T-helper 2 cell (primary cell): ENCODE measurements around the gene LAS1L.
A peak's percentile ranks its signal among the peaks of the same experiment; 100 is the strongest.
"Not testable (repeated sequence)": the region's sequence is repeated elsewhere in the genome, so short reads cannot be mapped to it uniquely, and the experiment has no call there.

Source experiments
- DNase-seq, 5 experiments: peaks; one replicate each; pipeline versions ENCODE4 v3.0.0 to v3.0.0-alpha.2; 2012 to 2022
- total RNA-seq, 2 donors: gene quantifications; one replicate each; lab custom pipeline; 2026; lab: John Stamatoyannopoulos, UW

LAS1L gene
- total RNA-seq = 57.1 to 66.4 reads per million in 2 donors

DNA sequence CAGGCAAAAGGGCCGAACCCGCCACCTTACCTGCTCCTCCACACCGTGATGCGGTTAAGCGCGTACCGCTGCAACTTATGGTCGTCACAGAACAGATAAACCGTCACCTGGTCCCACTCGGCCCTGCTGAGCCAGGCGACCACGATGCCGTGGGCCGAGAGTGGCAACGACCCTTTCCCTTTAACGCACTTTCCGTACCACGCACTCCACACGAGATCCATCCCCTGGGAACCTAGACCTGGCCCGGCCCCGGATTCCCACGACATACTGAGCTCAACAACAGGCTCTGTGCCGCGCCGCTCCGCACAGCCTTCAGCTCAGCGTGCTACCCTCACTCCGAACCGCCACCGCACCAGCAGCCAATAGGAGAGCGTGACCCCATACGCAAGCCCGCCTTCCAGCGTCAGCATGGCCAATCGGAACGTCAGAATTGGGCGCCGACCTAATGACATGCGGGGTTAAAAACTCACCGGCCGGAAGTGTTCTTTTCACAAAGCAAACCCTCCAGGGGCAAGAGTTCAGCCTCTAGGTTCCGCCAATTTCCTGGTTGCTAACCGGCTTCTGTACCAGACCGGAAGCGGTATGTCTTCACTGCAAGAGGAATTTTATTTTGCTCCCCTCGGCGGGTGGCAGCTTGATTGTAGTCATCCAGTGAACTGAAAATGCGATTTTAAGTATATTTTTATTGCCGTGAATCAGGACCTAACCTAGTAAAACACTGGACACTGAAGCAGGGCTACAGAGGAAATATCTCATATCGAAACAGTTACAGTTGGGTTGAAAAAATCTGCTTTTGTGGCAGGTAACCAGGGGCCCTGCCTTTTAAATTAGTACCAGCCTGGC, at the start of gene LAS1L:
LAS1L (minus strand) TSS at position 338 of the 843 bp plus-strand sequence; CDS start at position 266, 72 bp downstream.
- DNase-seq = peak; percentile 62 to 97 (median 84)

DNA sequence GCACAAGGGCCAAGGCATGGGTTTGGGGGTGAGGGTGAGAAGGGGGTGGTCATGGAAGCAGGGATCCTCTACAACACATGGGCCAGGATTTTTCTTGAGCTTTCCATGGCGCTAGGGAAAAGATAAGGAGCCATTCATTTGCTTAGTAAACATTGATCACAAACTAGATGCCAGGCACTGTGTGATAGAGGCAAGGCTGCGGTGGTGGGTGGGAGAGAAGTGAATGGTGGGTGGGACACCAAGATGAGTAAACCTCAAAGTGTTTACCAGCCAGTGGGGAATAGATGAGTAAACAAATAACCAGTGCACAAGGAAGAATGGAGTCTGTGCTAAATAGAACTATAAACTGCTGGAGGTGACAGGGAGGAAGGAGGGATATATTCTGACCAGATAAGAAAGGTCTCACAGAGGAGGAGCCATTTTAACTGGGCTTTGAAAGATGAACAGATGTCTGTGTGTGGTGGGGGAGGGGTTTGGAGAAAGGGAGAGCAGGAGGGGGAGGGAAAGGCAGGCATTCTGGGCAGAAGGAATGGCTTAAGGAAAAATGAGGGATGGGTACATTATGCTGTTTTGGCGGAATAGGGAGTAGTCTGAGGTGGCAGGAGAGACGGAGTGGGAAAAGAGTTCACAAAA, 48.0 kb upstream of the LAS1L start:
- DNase-seq = peak in 1 of 5 experiments; percentile 3

DNA sequence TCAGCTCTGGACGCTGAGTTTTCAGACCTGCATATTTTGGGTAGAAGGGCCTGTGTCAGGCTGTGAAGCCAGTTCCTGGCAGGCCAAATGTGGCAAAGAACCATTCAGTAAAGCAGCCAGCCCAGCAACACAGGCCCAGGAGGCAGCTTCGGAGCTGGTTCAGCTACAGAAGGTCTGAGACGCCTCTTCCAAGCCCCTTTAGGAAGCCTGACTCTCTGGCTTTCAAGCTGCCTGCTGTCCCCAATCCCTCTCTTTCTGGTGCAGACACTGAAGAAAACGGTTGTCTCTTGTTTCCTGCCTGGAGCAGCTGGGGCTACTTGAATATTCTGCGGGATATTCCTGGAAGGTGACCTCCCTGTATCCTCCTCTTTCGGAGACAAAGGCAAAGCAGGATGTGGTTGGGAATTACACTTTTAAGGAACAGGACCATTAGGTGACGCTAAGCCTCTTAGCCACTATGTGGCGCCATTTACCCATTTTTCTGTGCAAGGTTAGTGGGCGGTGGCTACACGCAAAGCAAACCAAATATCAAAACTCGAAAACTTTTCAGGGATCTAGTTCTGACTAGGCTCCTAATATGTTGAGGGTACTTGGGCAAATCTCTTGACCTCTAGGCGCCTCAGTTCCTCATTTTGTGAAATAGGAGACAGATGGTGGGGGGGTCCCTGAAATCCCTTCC, 47.2 kb upstream of the LAS1L start:
- peak in 4 of 5 experiments; percentile 15 to 65 (median 36) for DNase-seq

DNA sequence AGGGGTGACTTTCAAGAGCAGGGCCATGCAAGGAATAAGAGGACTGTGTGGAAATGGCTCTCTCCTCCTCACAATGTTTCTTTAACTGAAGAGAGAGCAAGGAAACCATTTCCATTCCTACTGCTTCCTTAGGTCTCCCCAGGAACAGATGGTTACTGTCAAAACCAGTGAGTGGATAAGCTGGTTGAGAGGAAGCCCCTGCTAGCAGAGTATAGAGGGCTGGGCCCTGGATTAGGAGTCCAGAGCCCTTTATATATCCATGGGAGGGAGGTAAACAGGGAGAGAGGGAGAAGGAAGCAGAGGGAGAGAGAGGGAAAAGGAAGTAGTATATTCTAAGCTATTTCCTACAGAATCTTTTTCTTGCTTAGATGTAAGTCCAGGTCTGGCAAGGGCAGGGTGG, 43.8 kb upstream of the LAS1L start:
- DNase-seq = no peak

DNA sequence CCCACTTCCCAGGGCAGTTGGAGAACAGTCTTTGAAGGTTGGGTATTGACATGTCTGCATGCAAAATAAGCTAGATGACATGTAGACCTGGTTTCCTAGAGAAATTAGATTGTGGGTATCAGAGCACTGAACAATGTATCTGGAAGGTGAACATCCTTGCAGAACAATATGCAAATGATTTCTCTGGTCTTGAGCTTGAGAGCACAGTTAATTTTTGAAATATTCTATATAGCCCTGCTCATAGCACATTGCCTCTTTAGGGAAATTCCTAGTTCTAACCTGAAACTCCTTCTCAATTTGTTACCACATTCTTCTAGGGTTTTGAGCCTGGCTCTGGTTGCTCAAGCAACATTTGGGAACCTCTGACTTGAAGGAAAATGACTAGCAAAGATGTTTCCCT, 41.6 kb upstream of the LAS1L start:
- DNase-seq = no peak

DNA sequence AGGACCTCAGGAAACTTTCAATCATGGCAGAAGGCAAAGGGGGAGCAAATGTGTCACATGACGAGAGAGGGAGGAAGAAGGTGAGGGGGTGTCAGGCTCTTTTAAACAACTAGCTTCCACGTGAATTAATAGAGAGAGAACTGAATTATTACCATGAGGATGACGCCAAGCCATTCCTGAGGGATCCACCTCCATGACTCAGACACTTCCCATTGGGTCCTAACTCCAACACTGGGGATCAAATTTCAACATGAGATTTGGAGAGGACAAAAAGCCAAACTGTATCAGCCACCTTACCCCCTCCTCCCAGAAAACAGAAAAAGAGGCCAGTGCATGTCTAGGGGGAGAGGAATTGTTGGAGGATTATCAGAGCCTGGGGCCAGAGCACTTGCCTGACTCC, 40.4 kb upstream of the LAS1L start:
- DNase-seq = no peak

DNA sequence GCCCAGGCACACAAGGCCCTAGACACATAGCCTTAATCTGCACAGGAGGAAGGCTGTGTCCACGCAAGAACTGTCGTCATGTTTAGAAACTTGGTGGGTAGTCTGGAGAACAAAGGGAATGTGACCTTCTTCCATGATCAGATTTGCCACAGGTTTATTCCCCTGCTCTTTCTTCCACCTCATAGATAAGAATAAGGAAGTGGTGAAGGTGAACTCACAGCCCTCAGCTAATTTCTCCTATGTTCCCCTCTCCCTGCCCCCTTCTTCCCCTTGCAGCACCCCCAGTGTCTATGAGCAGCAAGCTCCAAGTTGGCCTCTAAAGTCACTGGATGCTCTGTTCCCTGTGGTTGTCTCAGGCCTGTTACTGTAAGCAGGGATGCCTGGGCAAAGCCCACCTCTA, 39.8 kb upstream of the LAS1L start:
- DNase-seq = no peak

DNA sequence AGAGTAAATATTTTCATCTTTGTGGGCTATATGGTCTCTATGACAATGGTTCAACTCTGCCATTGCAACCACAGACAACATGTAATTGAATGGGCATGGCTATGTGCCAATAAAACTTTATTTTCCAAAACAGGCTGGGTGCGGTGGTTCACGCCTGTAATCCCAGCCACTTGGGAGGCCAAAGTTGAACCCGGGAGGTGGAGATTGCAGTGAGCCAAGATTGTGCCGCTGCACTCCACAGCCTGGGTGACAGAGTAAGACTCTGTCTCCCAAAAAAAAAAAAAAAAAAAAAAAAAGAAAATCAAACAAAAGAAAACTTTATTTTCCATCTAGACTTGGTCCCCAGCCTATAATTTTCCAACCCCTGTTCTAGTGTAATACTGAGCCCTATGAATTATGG, 38.4 kb upstream of the LAS1L start:
- DNase-seq = no peak

DNA sequence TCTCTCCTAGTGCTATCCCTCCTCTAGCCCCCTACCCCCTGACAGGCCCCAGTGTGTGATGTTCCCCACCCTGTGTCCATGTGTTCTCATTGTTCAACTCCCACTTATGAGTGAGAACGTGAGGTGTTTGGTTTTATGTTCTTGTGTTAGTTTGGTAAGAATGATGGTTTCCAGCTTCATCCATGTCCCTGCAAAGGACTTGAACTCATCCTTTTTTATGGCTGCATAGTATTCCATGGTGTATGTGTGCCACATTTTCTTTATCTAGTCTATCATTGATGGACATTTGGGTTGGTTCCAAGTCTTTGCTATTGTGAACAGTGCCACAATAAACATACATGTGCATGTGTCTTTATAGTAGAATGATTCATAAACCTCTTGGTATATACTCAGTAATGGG, 28.3 kb upstream of the LAS1L start:
- DNase-seq = not testable (repeated sequence)

DNA sequence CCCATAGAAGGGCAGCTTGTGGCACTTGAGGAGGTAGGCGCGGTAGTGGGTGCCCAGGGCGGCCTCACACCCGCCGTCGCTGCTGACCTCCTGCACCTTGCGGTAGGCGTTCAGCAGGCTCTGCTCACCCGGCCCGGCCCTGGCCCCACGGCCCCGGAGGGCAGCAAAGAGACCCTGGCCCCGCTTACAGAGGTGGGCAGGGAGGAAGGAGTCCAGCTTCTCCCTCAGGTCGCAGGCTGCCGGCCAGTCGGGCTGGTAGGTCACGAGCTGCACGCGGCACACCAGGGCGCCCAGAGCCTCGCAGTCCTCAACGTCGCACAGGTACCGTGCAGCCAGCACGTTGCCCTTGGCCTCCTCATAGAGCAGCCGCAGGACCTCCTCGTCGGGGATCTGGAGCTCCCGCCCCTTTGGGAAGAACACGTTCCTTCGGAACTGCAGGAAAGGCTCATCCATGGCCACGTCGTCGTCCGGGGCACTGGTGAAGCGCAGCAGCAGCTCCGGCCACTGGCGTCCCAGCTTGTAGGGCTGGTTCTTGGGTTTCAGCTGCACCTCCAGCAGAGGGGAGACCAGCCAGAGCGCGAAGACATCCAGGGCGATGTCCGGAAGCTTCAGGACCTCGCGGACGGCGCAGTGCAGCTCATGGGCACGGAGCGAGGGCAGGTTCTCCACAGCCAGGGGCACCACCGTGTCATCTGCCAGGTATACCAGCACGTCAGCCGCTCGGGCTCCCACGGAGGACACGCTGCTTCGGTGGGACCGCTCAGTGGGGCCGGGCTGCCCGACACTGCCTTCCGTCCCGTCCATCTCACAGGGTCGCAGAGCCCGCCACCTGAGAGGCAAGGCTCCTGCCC, 17.1 kb upstream of the LAS1L start:
- no peak for DNase-seq

DNA sequence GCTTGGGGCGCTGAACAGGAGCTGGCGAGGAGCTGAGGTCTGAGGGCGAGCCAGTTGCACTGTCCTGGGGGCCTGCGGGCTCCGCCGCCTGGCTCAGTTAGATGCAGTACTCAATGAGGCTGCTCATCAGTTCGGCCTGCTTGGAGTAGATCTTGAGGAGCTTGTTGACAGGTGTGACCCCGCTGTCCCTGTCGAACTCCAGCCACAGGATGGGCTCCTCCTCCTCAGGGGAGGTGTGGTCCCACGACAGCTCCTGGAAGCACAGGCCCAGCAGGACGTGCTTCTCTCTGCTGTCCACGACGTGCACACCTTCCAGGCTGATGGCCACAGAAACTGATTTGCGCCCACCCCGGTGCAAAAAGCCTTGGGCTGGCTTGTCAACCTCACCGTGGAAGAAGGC, 16.5 kb upstream of the LAS1L start:
- no peak for DNase-seq

DNA sequence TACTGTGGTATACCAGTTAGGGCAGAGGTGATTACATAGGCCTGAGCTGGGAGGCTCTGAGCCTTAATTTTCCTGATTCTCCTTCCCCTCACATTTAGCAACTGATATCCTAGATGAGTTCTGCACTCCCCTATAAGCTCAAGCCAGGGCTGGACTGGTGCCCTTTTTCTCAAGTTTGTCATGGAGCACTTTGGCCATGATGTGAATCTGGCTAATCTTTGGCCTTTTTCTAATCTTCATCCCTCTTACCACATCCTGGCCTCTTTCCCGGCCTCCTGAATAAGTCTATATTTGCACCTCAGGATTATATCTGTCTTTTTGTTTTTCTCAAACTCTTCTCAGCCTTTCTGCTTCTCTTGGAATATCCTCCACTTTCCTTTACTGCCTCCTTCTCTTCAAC, 10.9 kb upstream of the LAS1L start:
- DNase-seq = no peak

DNA sequence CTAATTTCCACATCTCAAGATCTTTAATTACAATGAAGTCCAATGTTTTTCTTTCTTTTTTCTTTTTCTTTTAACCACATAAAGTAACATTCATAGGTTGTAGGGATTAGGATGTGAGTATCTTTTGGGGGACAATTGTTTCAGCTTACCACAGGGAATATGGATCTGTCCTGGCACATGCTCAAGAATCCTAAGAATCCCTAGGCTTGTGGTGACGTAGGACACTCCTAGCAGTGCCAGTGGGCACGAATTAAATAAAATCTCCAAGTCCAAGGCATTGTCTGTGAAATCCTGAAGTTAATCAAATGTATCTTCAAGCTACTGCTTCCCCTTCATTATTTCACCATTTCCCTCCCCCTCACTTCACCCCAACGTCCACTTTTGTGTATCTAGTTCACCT, 2.6 kb upstream of the LAS1L start:
- DNase-seq = no peak

DNA sequence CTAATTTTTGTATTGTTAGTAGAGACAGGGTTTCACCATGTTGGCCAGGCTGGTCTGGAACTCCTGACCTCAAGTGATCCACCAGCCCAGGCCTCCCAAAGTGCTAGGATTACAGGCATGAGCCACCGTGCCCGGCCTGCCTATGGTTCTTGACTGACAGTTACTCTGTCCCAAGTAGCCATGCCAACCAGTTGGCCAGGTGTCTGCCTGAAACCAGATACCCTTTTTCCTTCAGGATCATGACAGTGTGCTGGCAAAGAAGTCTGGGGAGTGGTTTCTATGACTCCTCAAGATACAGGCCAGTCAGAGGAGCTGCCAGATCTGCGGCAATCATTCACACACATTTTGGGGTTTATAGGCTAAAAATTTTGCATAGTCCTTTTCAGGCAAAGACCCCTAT, 1.7 kb upstream of the LAS1L start:
- DNase-seq = no peak

DNA sequence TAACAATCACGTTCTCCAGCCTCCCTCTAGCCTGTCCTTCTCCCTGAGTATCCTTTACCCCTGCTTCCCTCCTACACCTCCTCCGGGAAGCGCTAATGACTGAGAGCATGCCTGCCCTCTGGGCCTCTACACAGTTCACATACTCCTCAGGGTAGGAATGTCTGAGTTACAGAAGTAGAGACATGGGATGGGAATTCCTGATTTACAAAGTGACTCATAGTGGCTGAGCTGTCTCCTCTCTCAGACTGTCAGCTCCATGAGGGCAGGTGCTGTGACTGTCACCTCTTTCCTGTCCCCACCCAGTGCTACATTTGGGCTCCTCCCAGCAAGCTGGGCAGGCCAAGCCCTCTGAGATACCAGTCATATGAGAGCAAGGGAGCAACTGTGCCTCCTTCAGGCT, 2.6 kb downstream of the LAS1L start:
- DNase-seq = no peak

DNA sequence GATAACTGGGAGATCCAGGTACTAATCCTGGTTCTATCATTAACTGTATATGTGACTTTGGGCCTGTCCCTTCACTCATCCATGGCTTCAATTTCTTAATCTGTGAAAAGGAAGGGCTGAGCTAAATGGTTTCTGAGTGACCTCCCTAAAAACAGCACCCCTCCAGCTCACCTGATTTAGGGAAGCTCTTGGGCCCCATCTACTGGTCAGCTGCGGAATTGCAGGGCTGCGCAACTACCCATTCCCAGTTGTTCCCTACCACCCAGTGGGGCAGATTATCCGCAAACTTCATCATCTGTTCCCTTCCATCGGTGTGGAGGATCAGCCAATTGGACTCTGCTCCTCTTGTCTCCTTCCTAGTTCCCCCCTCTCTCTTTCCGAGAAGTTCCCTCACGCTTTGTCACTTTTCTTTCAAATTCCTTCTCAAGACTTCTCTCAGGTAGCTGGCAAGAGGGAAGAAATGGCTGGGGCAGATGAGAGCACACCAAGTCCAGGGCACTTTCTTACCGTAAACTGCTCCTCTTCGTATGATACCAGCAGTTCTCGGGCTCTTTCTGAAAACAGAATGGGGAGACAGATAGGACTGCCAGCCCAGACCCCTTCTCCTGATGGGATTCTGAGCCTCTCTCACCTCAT, 5.8 kb downstream of the LAS1L start:
- DNase-seq = peak; percentile 14 to 33 (median 31)

DNA sequence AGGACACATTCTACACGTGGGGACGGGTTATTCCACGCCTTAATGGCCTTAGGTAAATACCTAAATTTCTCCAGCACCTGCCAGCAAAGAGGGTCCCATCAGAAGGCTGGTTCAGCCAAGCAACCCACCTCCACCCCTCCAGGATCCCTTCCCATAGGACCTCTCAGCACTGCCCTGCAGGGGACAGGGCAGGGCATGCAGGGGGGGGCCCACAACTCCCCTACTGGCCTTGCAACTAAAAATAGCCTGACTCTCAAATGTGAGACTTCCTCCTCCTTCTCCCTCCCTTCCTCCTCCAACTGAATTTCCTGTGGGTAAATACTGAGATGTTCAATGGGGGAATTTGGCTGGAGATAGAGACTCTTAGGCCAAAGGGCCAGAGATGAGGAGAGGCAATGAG, 6.3 kb downstream of the LAS1L start:
- DNase-seq = no peak

DNA sequence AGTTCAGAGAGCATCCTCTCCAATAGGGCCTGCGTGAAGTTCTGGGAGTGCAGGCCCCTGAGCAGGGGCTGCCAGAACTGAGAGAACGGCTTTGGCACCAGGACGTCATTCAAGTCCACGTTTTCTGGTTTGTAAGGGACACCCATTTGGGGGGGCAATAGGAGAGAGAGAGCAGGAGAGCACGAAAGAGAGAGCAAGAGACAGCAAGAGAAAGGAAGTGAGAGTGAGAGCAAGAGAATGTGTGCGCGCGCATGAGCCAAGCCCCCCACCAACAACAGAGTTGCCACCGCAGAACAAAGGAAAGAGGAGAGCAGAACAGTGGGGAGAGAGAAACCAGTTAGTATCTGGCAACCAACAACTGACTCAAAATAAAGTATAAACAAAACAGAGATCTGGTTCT, 10.4 kb downstream of the LAS1L start:
- DNase-seq = no peak

DNA sequence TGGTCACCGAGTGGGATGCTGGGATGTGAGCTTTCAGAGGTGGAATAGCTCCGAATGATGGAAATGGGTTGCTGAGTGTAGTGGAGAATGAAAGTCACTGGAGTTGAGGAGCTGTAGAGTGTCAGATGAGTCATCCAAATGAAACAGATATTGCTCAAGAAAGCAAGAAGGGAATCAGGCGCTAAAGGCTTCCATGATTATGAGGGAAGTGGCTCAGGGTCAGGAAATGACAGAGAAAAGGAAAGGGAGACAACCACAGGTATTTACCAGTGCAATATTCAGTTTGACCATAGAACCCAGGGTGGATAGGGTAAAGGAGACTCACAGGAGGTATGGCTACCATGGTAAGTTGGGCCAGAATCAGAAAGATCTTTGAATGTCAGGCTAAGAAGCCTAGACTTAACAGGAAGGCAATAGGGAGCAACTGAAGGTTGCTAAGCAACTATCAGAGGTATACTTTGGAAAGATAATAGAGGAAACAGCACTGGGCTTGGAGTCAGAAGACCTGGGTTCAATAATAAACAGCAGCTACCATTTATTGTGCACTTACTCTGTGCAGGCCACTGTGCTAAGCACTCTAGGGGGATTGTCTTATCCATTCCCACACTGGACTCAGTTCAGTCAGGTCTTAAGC, 11.7 kb downstream of the LAS1L start:
- no peak for DNase-seq

DNA sequence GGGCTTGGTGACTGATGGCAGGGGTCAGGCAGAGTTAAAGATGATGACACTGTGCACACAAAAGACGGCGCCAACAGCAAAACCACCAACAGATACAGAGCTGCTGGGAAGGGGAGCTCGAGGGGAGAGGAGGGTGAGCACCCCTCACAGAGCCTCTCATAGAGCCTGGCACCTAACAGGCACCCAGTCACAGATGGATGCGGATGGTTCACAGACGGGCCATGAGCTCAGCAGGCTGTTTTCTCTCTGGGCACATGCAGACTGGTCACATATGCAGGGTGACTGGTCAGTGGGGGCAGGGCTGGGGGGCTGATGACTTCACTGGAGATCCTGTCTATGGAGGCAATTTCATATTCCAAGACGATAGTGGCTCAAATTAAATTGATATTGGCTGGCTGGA, 15.1 kb downstream of the LAS1L start:
- not testable (repeated sequence) for DNase-seq

DNA sequence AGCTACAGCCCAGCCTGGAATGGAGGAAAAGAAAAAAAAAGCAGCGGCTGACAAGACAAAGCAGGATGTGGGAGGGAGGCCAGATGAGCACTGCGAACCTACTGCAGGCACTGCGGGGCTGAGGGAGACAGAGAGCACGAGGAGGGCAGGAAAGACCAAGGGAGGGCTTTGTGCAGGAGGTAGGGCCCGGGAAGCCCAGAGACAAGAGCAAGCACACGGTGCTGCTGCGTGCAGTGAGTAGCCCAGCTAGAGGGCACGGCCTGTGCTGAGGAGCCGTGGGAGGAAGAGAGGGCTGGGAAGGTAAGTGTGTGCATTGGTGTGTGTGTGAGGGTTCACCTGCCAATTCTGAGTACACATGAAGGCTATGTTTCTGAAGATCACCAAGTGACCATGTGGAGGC, 15.6 kb downstream of the LAS1L start:
- not testable (repeated sequence) for DNase-seq

DNA sequence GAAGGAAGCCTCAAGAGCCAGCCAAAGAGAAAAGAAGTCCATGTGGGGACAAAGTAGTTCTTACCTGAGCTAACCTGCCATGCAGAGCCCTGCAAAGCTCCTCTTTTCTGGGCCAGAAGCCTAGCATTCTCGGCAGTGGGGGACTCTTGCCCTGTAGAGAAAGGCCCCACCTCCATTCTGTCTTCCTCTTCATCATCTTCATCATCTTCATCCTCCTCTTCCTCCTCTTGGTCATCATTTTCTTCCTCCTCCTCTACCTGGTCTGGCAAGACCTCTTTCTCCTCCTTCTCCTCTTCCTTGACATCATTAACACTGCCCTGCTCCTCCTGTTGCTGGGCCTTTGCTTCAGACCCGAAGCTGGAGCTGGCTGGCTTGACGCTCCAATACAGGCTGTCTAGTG, 16.7 kb downstream of the LAS1L start:
- DNase-seq = no peak
